HUES64 (cell line): ENCODE measurements around the gene MGAT4A. TPM values are rescaled to one million over a fixed set of nuclear protein-coding genes. Genes with fewer than 3 reads are reported as not detected.
A peak's percentile ranks its signal among the peaks of the same experiment; 100 is the strongest.

Experiments used
- H3K27ac ChIP-seq: 2 replicates; pipeline ENCODE4 v1.7.0; 2013; ENCODE audit warnings: low read depth, low read length, inconsistent platforms
- H3K27me3 ChIP-seq: 2 replicates; pipeline ENCODE4 v1.6.1; 2013; ENCODE audit warnings: mild to moderate bottlenecking, low read length; ENCODE audit not compliant: insufficient read depth
- H3K36me3 ChIP-seq: 2 replicates; pipeline ENCODE4 v1.6.1; 2013; ENCODE audit warnings: mild to moderate bottlenecking, low read length; ENCODE audit not compliant: insufficient read depth
- H3K4me1 ChIP-seq: 2 replicates; pipeline ENCODE4 v1.6.1; 2013; ENCODE audit warnings: mild to moderate bottlenecking, low read length, moderate library complexity; ENCODE audit not compliant: insufficient read depth
- H3K4me3 ChIP-seq: 2 replicates; pipeline ENCODE4 v1.5.1; 2013; ENCODE audit warnings: mild to moderate bottlenecking, low read length, moderate library complexity
- H3K9ac ChIP-seq: 2 replicates; pipeline ENCODE4 v1.6.1; 2013; ENCODE audit warnings: mild to moderate bottlenecking, low read depth, low read length
- H3K9me3 ChIP-seq: 2 replicates; pipeline ENCODE4 v1.6.1; 2013; ENCODE audit warnings: low read depth, low read length; ENCODE audit not compliant: insufficient read depth
- WGBS: fragments of 150-250, 120-280 bp; methylation state at CpG from one replicate; pipeline ENCODE4 v1.1.7; 2013; ENCODE audit warnings: missing lambda C conversion rate; 5-methylcytosine and 5-hydroxymethylcytosine counted together
- polyA plus RNA-seq, 2 experiments: library from polyadenylated mRNA; stranded (reverse); fragments of 50-300 nt; gene quantifications; one replicate each; pipeline ENCODE4 v1.2.3, GENCODE V29; 2013

Gene MGAT4A
- polyA plus RNA-seq (2013, experiment 1 of 2) = 2.0 TPM
- polyA plus RNA-seq (2013, experiment 2 of 2) = 3.3 TPM

- H3K4me3 ChIP-seq = peak within 1 kb of the TSS; percentile 59
- peaks cover 3% of the 10 kb centered on the region; the same call in 1 of the 2 replicates for H3K4me1 ChIP-seq
- H3K9ac ChIP-seq = peak within 1 kb of the TSS; percentile 65
- H3K36me3 ChIP-seq = no peaks in the 10 kb centered on the region
- WGBS = 1% methylated on average over 95 of the region's 110 CpGs
- no peak within 1 kb of the TSS for H3K27ac ChIP-seq
- peaks cover 65% of the 10 kb centered on the region for H3K27me3 ChIP-seq
- H3K9me3 ChIP-seq = no peaks in the 10 kb centered on the region
Measured at GRCh38 chr2:98731041-98731893, at the start of gene MGAT4A. TSS of gene MGAT4A (minus strand) at chr2:98731132. CDS start at chr2:98726332, 4,800 bp downstream.

GRCh38 chr2:98778741-98779483 lies 48.0 kb upstream of the MGAT4A start:
- WGBS = 82% methylated on average over 5 of the region's 6 CpGs
- H3K4me1 ChIP-seq = peaks cover 3% of the 10 kb centered on the region; the same call in 1 of the 2 replicates
- H3K27me3 ChIP-seq = no peaks in the 10 kb centered on the region
- no peaks in the 10 kb centered on the region for H3K36me3 ChIP-seq
- H3K27ac ChIP-seq = no peak overlapping the region; the same call in 1 of the 2 replicates
- H3K9me3 ChIP-seq = peaks cover 10% of the 10 kb centered on the region; the same call in 1 of the 2 replicates
- H3K9ac ChIP-seq = no peak overlapping the region
- no peak overlapping the region for H3K4me3 ChIP-seq

DNA sequence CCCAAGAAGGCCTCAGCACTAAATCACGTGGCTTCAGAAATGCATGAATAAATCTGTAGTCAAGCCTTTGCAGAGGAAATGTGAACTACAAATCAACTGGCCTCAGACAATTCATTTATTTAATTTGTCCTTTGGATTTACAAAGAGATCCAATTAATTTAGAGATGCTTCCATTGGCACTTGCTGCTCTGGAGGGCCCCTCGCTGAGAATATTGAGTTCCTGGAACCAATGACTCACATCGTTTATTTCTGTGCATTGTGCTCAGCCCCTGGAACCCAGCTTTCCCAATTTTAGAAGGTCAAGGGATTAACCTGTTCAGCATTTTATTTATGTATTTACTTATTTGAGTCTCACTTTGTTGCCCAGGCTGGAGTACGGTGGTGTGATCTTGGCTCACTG lies 47.2 kb upstream of the MGAT4A start:
- Histone ChIP-seq H3K36me3 (no peaks in the 10 kb centered on the region), H3K27ac (no peak overlapping the region), H3K4me3 (no peak overlapping the region), H3K9me3 (peaks cover 10% of the 10 kb centered on the region; the same call in 1 of the 2 replicates), H3K27me3 (no peaks in the 10 kb centered on the region), H3K4me1 (peaks cover 7% of the 10 kb centered on the region; the same call in 1 of the 2 replicates), H3K9ac (no peak overlapping the region)
- WGBS = 93% methylated on average over 4 of the region's 4 CpGs

GRCh38 chr2:98777710-98778109 lies 46.8 kb upstream of the MGAT4A start:
- no peak overlapping the region for H3K9ac ChIP-seq
- H3K27me3 ChIP-seq = no peaks in the 10 kb centered on the region
- peaks cover 10% of the 10 kb centered on the region; the same call in 1 of the 2 replicates for H3K9me3 ChIP-seq
- no peaks in the 10 kb centered on the region for H3K36me3 ChIP-seq
- H3K4me3 ChIP-seq = no peak overlapping the region
- 100% methylated on average over 1 of the region's 1 CpG for WGBS
- no peak overlapping the region for H3K27ac ChIP-seq
- peaks cover 7% of the 10 kb centered on the region; the same call in 1 of the 2 replicates for H3K4me1 ChIP-seq

- no peaks in the 10 kb centered on the region for H3K36me3 ChIP-seq
- H3K27ac ChIP-seq = no peak overlapping the region
- H3K27me3 ChIP-seq = no peaks in the 10 kb centered on the region
- peaks cover 5% of the 10 kb centered on the region; the same call in 1 of the 2 replicates for H3K9me3 ChIP-seq
- WGBS = 97% methylated on average over 6 of the region's 6 CpGs
- H3K4me1 ChIP-seq = peaks cover 7% of the 10 kb centered on the region; the same call in 1 of the 2 replicates
- H3K9ac ChIP-seq = no peak overlapping the region
- H3K4me3 ChIP-seq = no peak overlapping the region
Measured at GRCh38 chr2:98777076-98777475, 46.1 kb upstream of the MGAT4A start.

- H3K27me3 ChIP-seq = no peaks in the 10 kb centered on the region
- no peak overlapping the region for H3K27ac ChIP-seq
- no peaks in the 10 kb centered on the region for H3K9me3 ChIP-seq
- H3K9ac ChIP-seq = no peak overlapping the region
- H3K4me1 ChIP-seq = peaks cover 7% of the 10 kb centered on the region; the same call in 1 of the 2 replicates
- WGBS = no CpG with 5 or more reads among the region's 1 CpG
- H3K4me3 ChIP-seq = no peak overlapping the region
- no peaks in the 10 kb centered on the region for H3K36me3 ChIP-seq
Measured at GRCh38 chr2:98776136-98776535, 45.2 kb upstream of the MGAT4A start.

- no peaks in the 10 kb centered on the region for H3K9me3 ChIP-seq
- H3K4me1 ChIP-seq = peaks cover 7% of the 10 kb centered on the region; the same call in 1 of the 2 replicates
- no peak overlapping the region for H3K4me3 ChIP-seq
- no peak overlapping the region for H3K9ac ChIP-seq
- no peak overlapping the region for H3K27ac ChIP-seq
- 94% methylated on average over 20 of the region's 20 CpGs for WGBS
- no peaks in the 10 kb centered on the region for H3K27me3 ChIP-seq
- H3K36me3 ChIP-seq = no peaks in the 10 kb centered on the region
Measured at GRCh38 chr2:98775146-98775986, 44.4 kb upstream of the MGAT4A start.

DNA sequence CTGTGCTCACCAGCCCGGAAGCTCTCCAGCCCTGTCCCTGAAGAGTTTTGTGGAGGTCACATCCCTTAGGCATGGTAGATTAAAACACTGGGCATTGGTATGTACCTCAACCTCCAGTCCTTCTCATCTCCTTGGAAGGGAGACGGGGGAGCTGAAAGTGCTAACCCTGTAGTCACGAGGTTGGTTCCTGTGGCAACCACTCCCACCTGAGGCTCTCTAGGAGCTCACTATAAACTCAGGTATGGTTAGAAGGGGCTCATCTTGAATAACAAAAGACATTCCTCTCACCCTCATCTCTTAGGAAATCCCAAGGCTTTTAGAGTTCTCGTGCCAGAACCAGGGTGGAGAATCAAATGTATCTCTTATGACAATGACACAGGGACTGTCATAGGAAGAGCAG lies 43.0 kb upstream of the MGAT4A start:
- no peaks in the 10 kb centered on the region for H3K9me3 ChIP-seq
- H3K4me3 ChIP-seq = no peak overlapping the region
- WGBS = 76% methylated on average over 4 of the region's 4 CpGs
- H3K36me3 ChIP-seq = no peaks in the 10 kb centered on the region
- H3K27me3 ChIP-seq = no peaks in the 10 kb centered on the region
- H3K9ac ChIP-seq = no peak overlapping the region
- H3K4me1 ChIP-seq = peaks cover 7% of the 10 kb centered on the region; the same call in 1 of the 2 replicates
- no peak overlapping the region for H3K27ac ChIP-seq

DNA sequence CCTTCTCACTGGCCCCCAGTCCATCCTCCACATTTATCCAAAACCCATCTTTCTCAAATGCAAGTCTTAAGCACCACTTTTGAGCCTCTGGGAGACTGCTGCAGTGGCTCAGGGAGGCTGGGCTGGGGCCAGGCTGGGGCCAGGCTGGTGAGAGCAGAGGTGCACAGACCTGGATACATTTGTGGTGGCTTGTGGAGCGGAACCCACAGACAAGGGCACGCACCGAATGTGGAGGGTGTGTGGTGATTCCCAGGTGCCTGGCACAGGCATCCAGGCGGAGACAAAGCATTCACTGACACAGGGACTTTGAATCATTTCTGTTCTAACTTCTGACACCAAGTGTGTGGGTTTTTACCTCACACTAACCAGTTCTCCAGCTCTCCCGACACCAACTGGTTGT lies 42.2 kb upstream of the MGAT4A start:
- H3K36me3 ChIP-seq = no peaks in the 10 kb centered on the region
- H3K4me1 ChIP-seq = peaks cover 7% of the 10 kb centered on the region; the same call in 1 of the 2 replicates
- H3K9ac ChIP-seq = no peak overlapping the region
- no peaks in the 10 kb centered on the region for H3K27me3 ChIP-seq
- no peaks in the 10 kb centered on the region for H3K9me3 ChIP-seq
- H3K27ac ChIP-seq = no peak overlapping the region
- no peak overlapping the region for H3K4me3 ChIP-seq
- WGBS = 96% methylated on average over 5 of the region's 5 CpGs

- no peak overlapping the region for H3K27ac ChIP-seq
- no peaks in the 10 kb centered on the region for H3K9me3 ChIP-seq
- H3K27me3 ChIP-seq = no peaks in the 10 kb centered on the region
- H3K4me1 ChIP-seq = peaks cover 7% of the 10 kb centered on the region; the same call in 1 of the 2 replicates
- no peak overlapping the region for H3K4me3 ChIP-seq
- no peak overlapping the region for H3K9ac ChIP-seq
- WGBS = 90% methylated on average over 8 of the region's 8 CpGs
- no peaks in the 10 kb centered on the region for H3K36me3 ChIP-seq
Measured at GRCh38 chr2:98772536-98772935, 41.6 kb upstream of the MGAT4A start.
